ENCODE measurements around the gene AVPR2.

DNA sequence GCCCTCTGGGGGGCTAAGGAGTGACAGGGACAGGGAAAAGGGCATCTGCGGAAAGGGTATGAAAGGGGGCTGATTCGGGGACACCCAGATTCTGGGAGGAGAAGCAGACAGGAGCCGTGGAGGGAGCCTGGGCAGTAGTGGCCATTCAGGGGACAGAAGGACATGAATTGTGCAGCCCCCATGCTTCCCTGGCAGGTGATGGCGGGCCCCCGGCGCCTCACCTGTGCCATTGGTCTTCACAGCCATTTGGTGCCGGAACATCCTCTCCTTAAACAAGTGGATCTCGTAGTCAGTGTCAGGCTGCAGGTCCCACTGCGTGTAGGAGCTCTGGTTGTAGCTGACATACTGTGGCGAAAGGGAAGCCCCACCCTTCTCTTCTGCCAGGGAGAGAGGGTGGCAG is 40.4 kb upstream of the AVPR2 start:
- TF ChIP-seq, protein P1, sequence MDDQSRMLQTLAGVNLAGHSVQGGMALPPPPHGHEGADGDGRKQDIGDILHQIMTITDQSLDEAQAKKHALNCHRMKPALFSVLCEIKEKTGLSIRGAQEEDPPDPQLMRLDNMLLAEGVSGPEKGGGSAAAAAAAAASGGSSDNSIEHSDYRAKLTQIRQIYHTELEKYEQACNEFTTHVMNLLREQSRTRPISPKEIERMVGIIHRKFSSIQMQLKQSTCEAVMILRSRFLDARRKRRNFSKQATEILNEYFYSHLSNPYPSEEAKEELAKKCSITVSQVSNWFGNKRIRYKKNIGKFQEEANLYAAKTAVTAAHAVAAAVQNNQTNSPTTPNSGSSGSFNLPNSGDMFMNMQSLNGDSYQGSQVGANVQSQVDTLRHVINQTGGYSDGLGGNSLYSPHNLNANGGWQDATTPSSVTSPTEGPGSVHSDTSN (IDR thresholded peaks at IDR 0.05; ENCODE audit: insufficient replicate concordance, low read depth, low read length) = no peak
- no peak for TF ChIP-seq SMC3 (IDR thresholded peaks at IDR 0.05; ENCODE audit: borderline replicate concordance, low read length)
- TF ChIP-seq POLR2A (IDR thresholded peaks at IDR 0.05; ENCODE audit: low read depth, low read length) = no peak
- no peak for TF ChIP-seq GABPA (IDR thresholded peaks at IDR 0.05; ENCODE audit: low read depth)
- TF ChIP-seq ZZZ3 (IDR thresholded peaks at IDR 0.05; ENCODE audit: control insufficient read depth, insufficient read length, low read depth) = no peak
- no peak for TF ChIP-seq ZNF274 (IDR thresholded peaks at IDR 0.05; ENCODE audit: insufficient read depth, insufficient read length)
- TF ChIP-seq EZH2 (IDR thresholded peaks at IDR 0.05; ENCODE audit: borderline replicate concordance, control insufficient read depth, low read depth, low read length) = no peak
- TF ChIP-seq EP300 (IDR thresholded peaks at IDR 0.05; ENCODE audit: borderline replicate concordance in 1 of 2, control insufficient read depth in 1 of 2, low read depth in 2 of 2, low read length in 2 of 2) = no peak
